ENCODE data around the gene IL16.
"Not testable (repeated sequence)": the region's sequence is repeated elsewhere in the genome, so short reads cannot be mapped to it uniquely, and the experiment has no call there.

Gene IL16

GRCh38 chr15:81196576-81197254 is at the start of gene IL16:
Gene IL16 (plus strand): TSS chr15:81196879. CDS start chr15:81225400, 28,521 bp downstream.
- DNase-seq (ENCODE audit: low read depth), result no peak

- DNase-seq (ENCODE audit: low read depth), result no peak
Measured at GRCh38 chr15:81151389-81151788, 45.3 kb upstream of the IL16 start.

- no peak for DNase-seq (ENCODE audit: low read depth)
Measured at GRCh38 chr15:81152339-81152738, 44.3 kb upstream of the IL16 start.

DNA sequence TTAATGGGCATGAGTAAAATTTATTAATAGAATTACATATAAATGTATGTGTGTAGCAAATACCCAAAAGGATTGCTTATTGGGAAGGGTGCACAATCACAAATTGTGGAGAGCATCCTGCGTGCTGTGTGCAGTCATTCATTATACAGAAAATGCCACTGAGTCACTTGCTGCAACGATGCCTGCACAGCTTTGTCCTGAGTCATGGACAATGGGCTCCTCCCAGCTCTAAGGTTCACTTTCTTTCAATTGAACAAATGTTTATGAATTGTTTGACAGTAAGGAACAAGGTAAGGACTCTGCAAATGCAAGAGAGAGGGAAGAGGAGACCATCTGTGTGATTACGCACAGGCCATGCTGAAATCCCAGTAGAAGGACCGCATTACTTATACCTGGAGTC is 43.9 kb upstream of the IL16 start:
- DNase-seq (ENCODE audit: low read depth), result no peak

- DNase-seq (ENCODE audit: low read depth), result peak; percentile 81
Measured at GRCh38 chr15:81155375-81156218, 41.1 kb upstream of the IL16 start.

- no peak for DNase-seq (ENCODE audit: low read depth)
Measured at GRCh38 chr15:81156324-81156723, 40.4 kb upstream of the IL16 start.

GRCh38 chr15:81157195-81157938 is 39.3 kb upstream of the IL16 start:
- DNase-seq (ENCODE audit: low read depth), result peak; percentile 17

- DNase-seq (ENCODE audit: low read depth), result no peak
Measured at GRCh38 chr15:81157939-81158223, 38.8 kb upstream of the IL16 start.

- DNase-seq (ENCODE audit: low read depth), result not testable (repeated sequence)
Measured at GRCh38 chr15:81158561-81158960, 38.1 kb upstream of the IL16 start.

DNA sequence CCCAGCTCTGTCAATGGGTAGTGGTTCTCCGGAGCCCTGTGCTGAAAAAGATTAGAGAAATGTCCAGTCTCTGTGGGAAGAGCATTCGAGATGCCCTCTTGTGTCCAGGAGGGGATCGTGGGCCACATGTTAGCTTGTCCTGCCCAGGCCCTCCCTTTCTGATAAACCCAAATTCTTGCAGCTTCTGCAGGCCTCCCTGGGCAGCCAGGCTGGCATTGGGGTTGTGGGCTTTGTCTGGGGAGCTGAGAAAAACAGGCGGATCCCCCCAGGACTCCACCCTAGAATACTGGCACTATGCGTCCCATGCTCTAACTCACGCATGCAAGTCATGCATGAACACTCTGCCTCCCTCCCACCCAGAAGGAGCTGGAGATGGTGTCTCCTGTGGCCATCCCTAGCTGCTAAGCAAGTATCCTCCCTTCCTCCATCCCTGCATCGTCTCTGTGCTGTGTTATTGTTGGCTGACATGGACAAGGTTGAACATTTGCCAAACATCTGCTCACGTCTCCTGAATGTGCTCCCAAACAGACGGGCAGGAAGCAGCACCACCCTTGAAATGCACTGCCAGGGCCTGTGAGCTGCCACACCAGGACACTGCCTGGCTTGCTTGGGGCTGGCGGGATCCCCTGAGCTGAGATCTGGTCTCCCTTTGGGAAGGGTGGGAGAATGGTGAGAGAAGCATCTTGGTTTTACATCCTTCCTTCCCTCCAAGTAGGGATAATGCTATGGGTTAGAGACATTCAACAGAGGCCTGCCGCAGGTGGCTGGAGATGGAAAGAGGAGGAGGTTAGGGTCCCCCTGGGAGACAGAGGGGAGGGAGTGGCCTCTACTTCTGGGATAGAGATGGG is 36.1 kb upstream of the IL16 start:
- DNase-seq (ENCODE audit: low read depth), result peak; percentile 94

- no peak for DNase-seq (ENCODE audit: low read depth)
Measured at GRCh38 chr15:81161160-81161673, 35.5 kb upstream of the IL16 start.

GRCh38 chr15:81161851-81162250 is 34.8 kb upstream of the IL16 start:
- DNase-seq (ENCODE audit: low read depth), result no peak

DNA sequence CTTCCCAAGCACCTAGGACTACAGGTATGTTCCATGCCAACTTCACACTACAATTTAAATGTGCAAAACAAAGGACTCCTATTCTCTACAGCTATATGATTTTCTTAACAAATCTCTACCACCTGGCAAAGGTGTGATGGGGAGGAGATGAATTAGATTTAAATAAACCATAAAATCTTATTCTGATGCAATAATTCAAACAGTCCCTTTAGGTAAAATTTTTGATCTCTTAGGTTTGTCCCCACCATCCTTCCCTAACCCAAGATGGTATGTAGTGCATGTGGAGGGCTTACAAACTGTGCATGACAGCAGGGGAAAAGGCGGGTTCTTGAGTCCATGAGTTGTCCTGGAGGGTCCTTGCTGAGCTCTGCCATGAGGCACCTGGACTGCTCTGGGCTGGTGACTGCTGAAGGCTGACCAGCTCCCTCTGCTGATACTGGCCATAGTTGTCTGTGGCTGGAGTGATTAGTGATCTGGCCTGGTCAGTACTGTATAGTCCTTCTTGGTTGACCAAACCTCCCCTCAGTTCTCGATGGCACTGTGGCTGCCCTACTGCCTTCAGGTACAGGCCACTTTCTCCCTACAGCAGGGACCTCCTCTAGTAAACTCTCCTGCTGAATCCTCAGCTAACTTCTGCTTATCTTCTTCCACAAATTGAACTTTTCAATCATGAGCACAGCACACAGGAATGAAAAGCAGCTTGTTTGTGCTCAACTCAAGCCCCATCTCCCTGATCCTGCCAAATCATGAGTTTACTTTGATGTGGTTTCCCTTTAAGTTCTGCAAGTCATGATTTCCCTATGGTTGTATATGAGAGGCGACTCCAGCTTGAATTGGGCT is 32.5 kb upstream of the IL16 start:
- peak; percentile 76 for DNase-seq (ENCODE audit: low read depth)

DNA sequence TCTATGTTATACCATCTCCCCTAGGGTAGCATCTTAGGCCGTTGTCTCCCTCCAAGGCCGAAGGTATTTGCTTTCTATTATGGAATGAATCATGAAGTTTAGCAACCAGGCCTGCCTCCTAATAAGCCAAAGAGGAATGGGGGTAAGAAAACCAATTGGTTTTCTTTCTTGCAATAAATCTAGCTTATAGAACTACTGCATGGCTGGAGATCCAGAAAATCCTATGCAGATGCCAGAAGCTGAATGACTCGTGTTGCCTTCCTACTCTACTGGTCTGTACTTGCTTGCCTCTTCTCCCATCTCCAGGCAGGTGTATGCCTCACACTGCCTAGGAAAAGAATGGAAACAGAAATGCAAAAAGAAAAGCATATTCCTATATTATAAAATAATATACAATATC is 31.1 kb upstream of the IL16 start:
- DNase-seq (ENCODE audit: low read depth), result no peak

DNA sequence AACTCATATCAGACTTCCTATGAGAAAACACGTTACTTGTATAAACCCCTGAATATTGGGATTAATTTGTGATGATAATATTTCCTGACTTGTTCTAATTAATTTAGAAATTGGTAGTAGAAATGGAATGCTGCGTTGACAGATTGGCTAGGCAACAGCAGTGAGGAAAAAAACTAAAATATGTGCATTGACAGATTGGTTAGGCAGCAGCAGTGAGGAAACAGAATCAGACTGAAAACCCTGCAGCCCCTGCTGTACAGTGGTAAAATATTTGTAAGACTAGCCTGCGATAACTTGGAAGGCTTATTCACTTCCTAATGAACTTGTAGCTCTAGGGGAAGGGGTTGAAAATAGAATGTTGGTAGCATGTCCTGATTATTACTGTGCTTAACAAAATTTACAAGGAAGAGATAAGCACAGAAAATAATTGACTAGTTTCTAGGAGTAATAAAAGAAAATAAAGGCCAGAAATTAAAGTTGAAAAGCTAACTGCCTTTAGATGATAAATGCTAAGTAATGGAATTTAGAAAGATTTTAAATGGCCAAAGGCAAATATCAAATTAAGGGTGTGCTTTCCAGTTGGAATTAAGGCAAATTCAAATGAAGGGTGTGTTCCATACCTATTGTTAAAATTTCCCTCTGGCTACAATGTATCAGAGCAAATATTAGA is 29.9 kb upstream of the IL16 start:
- no peak for DNase-seq (ENCODE audit: low read depth)

DNA sequence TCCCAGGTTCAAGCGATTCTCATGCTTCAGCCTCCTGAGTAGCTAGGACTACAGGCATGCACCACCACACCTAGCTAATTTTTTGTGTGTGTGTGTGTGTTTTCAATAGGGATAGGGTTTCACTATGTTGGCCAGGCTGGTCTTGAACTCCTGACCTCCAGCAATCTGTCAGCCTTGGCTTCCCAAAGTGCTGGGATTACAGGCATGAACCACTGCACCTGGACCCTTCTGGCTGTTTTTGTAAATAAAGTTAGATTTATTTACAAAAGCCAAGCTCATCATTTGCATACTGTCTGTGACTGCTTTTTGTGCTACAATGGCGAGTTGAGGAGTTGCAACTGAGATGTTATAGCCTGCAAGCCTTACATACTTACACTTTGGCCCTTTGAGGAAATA is 28.6 kb upstream of the IL16 start:
- DNase-seq (ENCODE audit: low read depth), result no peak

GRCh38 chr15:81168644-81169043 is 28.0 kb upstream of the IL16 start:
- no peak for DNase-seq (ENCODE audit: low read depth)

- peak; percentile 71 for DNase-seq (ENCODE audit: low read depth)
Measured at GRCh38 chr15:81170511-81170910, 26.2 kb upstream of the IL16 start.

DNA sequence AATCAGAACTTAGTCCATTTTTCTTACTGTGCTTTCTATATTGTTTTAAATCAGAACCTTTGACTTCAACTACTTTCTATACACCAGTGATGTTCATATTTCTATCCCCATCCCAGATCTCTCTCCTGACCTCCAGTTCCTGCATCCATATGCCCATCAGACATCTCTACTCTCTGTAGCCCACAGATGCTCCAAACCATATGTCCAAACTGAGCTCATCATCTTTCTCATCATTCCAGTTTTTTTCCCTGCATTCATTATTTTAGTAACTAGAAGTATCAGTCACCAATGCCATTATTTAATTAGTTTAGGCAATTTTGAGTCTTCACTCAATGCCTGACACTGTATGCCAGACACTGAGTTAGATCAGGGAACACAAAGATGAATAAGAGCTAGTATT is 25.4 kb upstream of the IL16 start:
- no peak for DNase-seq (ENCODE audit: low read depth)

DNA sequence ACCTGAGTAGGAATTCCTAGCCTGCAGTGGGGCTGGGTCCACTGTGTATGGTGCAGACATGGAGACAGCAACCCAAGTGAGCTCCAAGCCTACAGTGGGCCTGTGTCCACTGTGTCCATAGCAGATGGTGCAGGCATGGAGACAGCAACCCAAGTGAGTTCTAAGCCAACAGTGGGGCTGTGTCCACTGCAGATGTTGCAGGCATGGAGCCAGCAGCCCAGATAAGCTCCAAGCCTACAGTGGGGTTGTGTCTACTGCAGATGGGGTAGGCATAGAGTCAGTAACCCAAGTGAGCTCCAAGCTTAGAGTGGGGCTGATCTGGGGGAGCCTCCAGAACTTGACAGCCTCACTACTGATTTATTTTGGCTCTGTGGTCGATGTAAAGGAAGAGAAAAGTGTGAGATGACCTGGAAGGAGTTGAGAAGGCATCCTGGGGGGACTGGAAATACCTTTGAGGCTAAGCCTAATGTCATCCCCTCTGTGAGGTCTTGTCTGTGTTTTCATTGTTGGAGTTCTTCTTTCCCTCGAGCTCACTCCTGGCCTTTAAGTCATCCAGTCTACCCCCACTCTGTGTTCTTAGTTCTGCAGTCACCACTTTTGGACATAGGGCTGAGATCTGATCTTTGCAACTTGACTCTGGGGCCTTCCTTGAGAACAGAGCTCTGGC is 22.4 kb upstream of the IL16 start:
- DNase-seq (ENCODE audit: low read depth), result no peak
